ENCODE results near the gene SP9.

- TF ChIP-seq POLR2AphosphoS5 (IDR thresholded peaks at IDR 0.05; ENCODE audit: low read depth, low read length) (no peak), SIN3A (IDR thresholded peaks at IDR 0.05; ENCODE audit: borderline replicate concordance, insufficient read depth, low read length) (no peak)
- TF ChIP-seq, protein P1, sequence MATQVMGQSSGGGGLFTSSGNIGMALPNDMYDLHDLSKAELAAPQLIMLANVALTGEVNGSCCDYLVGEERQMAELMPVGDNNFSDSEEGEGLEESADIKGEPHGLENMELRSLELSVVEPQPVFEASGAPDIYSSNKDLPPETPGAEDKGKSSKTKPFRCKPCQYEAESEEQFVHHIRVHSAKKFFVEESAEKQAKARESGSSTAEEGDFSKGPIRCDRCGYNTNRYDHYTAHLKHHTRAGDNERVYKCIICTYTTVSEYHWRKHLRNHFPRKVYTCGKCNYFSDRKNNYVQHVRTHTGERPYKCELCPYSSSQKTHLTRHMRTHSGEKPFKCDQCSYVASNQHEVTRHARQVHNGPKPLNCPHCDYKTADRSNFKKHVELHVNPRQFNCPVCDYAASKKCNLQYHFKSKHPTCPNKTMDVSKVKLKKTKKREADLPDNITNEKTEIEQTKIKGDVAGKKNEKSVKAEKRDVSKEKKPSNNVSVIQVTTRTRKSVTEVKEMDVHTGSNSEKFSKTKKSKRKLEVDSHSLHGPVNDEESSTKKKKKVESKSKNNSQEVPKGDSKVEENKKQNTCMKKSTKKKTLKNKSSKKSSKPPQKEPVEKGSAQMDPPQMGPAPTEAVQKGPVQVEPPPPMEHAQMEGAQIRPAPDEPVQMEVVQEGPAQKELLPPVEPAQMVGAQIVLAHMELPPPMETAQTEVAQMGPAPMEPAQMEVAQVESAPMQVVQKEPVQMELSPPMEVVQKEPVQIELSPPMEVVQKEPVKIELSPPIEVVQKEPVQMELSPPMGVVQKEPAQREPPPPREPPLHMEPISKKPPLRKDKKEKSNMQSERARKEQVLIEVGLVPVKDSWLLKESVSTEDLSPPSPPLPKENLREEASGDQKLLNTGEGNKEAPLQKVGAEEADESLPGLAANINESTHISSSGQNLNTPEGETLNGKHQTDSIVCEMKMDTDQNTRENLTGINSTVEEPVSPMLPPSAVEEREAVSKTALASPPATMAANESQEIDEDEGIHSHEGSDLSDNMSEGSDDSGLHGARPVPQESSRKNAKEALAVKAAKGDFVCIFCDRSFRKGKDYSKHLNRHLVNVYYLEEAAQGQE (IDR thresholded peaks at IDR 0.05; ENCODE audit: insufficient read depth in 1 of 2, low read depth in 2 of 2, low read length in 2 of 2) = no peak
These were observed 49.0 kb downstream of the SP9 start for GRCh38 chr2:174383796-174384195.

Data from PFSK-1 (cell line).